HG02884 (cell line): ENCODE data around the gene RNF41.

Experiments used
- ATAC-seq: cut with Tn5 transposase; IDR thresholded peaks from one replicate; pipeline ENCODE4 v1.9.1; 2021; ENCODE audit warnings: mild to moderate bottlenecking, moderate library complexity; ENCODE audit not compliant: unreplicated experiment

Gene RNF41

GRCh38 chr12:56244494-56244893 is 22.8 kb upstream of the RNF41 start:
- no peak for ATAC-seq

GRCh38 chr12:56243731-56244181 is 22.0 kb upstream of the RNF41 start:
- no peak for ATAC-seq

- no peak for ATAC-seq
These were observed 21.3 kb upstream of the RNF41 start for GRCh38 chr12:56242986-56243385.

- no peak for ATAC-seq
These were observed 19.9 kb upstream of the RNF41 start for GRCh38 chr12:56241424-56242303.

GRCh38 chr12:56237552-56237951 is 15.8 kb upstream of the RNF41 start:
- ATAC-seq: no peak

GRCh38 chr12:56236985-56237384 is 15.3 kb upstream of the RNF41 start:
- no peak for ATAC-seq

- ATAC-seq: no peak
These were observed 14.4 kb upstream of the RNF41 start for GRCh38 chr12:56236091-56236490.

- ATAC-seq: no peak
These were observed 13.2 kb upstream of the RNF41 start for GRCh38 chr12:56234746-56235436.

- ATAC-seq: no peak
These were observed 9.5 kb upstream of the RNF41 start for GRCh38 chr12:56231184-56231582.

GRCh38 chr12:56230432-56231183 is 8.9 kb upstream of the RNF41 start:
- no peak for ATAC-seq

- no peak for ATAC-seq
These were observed 8.3 kb upstream of the RNF41 start, which contains the start of gene SLC39A5 for GRCh38 chr12:56229916-56230431. Gene SLC39A5, plus strand, starts transcription at chr12:56230051. Its CDS starts 1,224 bp downstream, at chr12:56231275.

GRCh38 chr12:56229082-56229481 is 7.4 kb upstream of the RNF41 start:
- ATAC-seq: no peak

- no peak for ATAC-seq
These were observed 3.2 kb upstream of the RNF41 start for GRCh38 chr12:56224954-56225353.

- peak; percentile 64 for ATAC-seq
These were observed 2.5 kb upstream of the RNF41 start, which contains the start of gene NABP2 for GRCh38 chr12:56224102-56224701. Gene NABP2, plus strand, starts transcription at chr12:56224342. Its CDS starts 515 bp downstream, at chr12:56224857.

GRCh38 chr12:56223571-56224101 is 1.9 kb upstream of the RNF41 start:
- no peak for ATAC-seq

GRCh38 chr12:56222531-56222895 is 791 bp upstream of the RNF41 start:
- ATAC-seq: no peak

- ATAC-seq: peak; percentile 18
These were observed 428 bp downstream of the RNF41 start for GRCh38 chr12:56221232-56221756.

GRCh38 chr12:56220611-56221231 is 1.0 kb downstream of the RNF41 start:
- no peak for ATAC-seq

GRCh38 chr12:56219840-56220239 is 1.9 kb downstream of the RNF41 start:
- no peak for ATAC-seq

- no peak for ATAC-seq
These were observed 5.3 kb downstream of the RNF41 start for GRCh38 chr12:56216461-56216860.
